IMR-90 (cell line): ENCODE measurements around the gene NTSR1. TPM values are rescaled to one million over a fixed set of nuclear protein-coding genes. Genes with fewer than 3 reads are reported as not detected.

Experiments used
- ATAC-seq: fragments of 200-7000 bp; cut with Tn5 transposase; 2 replicates; pipeline ENCODE4 v1.9.1; 2020; ENCODE audit warnings: low read depth, mild to moderate bottlenecking, moderate library complexity
- BruUV-seq: library from RNA; stranded (reverse); fragments of 400-500 nt; replicated peaks from 2 replicates; lab custom pipeline; 2021; lab: Mats Ljungman, UMichigan
- CTCF ChIA-PET: fragments of 300-600 bp; formaldehyde crosslinking; extraction: SDS; loops from one replicate; lab custom pipeline; 2021; ENCODE audit warnings: antibody characterized with exemption; lab: Yijun Ruan, JAX
- POLR2A ChIA-PET: fragments of 300-600 bp; sonication (Branson Sonifier 250); formaldehyde crosslinking; loops from one replicate; lab custom pipeline; 2022; ENCODE audit warnings: antibody characterized with exemption; ENCODE audit not compliant: unreplicated experiment; lab: Charles Lee
- DNase-seq: peaks from one replicate; pipeline ENCODE4 v3.0.0; 2013
- H2AFZ ChIP-seq: replicated peaks from 2 replicates; pipeline ENCODE3; 2013; ENCODE audit warnings: low read length, mild to moderate bottlenecking; ENCODE audit not compliant: poor library complexity
- H2AK5ac ChIP-seq: 2 replicates; pipeline ENCODE4 v1.6.1; 2013; ENCODE audit warnings: low read depth, low read length, inconsistent platforms
- H2AK9ac ChIP-seq: replicated peaks from 2 replicates; pipeline ENCODE3; 2013; ENCODE audit warnings: mild to moderate bottlenecking, low read depth, low read length, moderate library complexity; ENCODE audit not compliant: poor library complexity
- H2BK120ac ChIP-seq: 2 replicates; pipeline ENCODE4 v1.6.1; 2013; ENCODE audit warnings: low read depth, low read length, inconsistent platforms
- H2BK15ac ChIP-seq: 3 replicates; pipeline ENCODE4 v1.6.1; 2013; ENCODE audit warnings: low read depth, low read length, inconsistent platforms
- H2BK20ac ChIP-seq: 2 replicates; pipeline ENCODE4 v1.6.1; 2013; ENCODE audit warnings: low read depth, mild to moderate bottlenecking, inconsistent platforms, low read length, moderate library complexity
- H2BK5ac ChIP-seq: 2 replicates; pipeline ENCODE4 v1.6.1; 2013; ENCODE audit warnings: mild to moderate bottlenecking, low read depth, low read length, inconsistent platforms; ENCODE audit not compliant: poor library complexity, severe bottlenecking
- H3K14ac ChIP-seq: replicated peaks from 2 replicates; pipeline ENCODE4 v1.6.1; 2013; ENCODE audit warnings: low read depth, low read length, inconsistent platforms
- H3K18ac ChIP-seq: 2 replicates; pipeline ENCODE4 v1.6.1; 2013; ENCODE audit warnings: low read depth, low read length, control low read depth
- H3K23ac ChIP-seq: 2 replicates; pipeline ENCODE4 v1.6.1; 2013; ENCODE audit warnings: low read depth, low read length, inconsistent platforms
- H3K27ac ChIP-seq: 2 replicates; pipeline ENCODE4 v1.5.1; 2013; ENCODE audit warnings: mild to moderate bottlenecking, control low read depth, low read length; ENCODE audit not compliant: insufficient read depth
- H3K27me3 ChIP-seq: 2 replicates; pipeline ENCODE4 v1.6.1; 2013; ENCODE audit warnings: low read length; ENCODE audit not compliant: control insufficient read depth, insufficient read depth
- H3K36me3 ChIP-seq: 2 replicates; pipeline ENCODE4 v1.6.1; 2013; ENCODE audit warnings: low read length, mixed read lengths; ENCODE audit not compliant: control insufficient read depth, insufficient read depth
- H3K4ac ChIP-seq: 2 replicates; pipeline ENCODE4 v1.6.1; 2013; ENCODE audit warnings: low read depth, low read length, inconsistent platforms
- H3K4me1 ChIP-seq: 2 replicates; pipeline ENCODE4 v1.6.1; 2013; ENCODE audit warnings: low read length, mixed read lengths; ENCODE audit not compliant: control insufficient read depth, insufficient read depth
- H3K4me2 ChIP-seq: 2 replicates; pipeline ENCODE4 v1.6.1; 2013; ENCODE audit warnings: low read depth, mild to moderate bottlenecking, control low read depth, low read length, moderate library complexity
- H3K4me3 ChIP-seq: 2 replicates; pipeline ENCODE4 v1.5.1; 2013; ENCODE audit warnings: low read depth, mild to moderate bottlenecking, control low read depth, low read length, moderate library complexity; ENCODE audit not compliant: insufficient read depth
- H3K56ac ChIP-seq: 2 replicates; pipeline ENCODE4 v1.6.1; 2013; ENCODE audit warnings: low read length, inconsistent platforms; ENCODE audit not compliant: insufficient read depth; ENCODE audit errors: extremely low read depth
- H3K79me1 ChIP-seq, 2 experiments: 2 replicates each; pipeline ENCODE4 v1.6.1; 2013; ENCODE audit warnings: low read length in 2 of 2, inconsistent platforms in 1 of 2, low read depth in 1 of 2
- H3K9ac ChIP-seq: 2 replicates; pipeline ENCODE4 v1.6.1; 2013; ENCODE audit warnings: low read depth, low read length, control low read depth
- H3K9me1 ChIP-seq: 2 replicates; pipeline ENCODE4 v1.6.1; 2013; ENCODE audit warnings: low read length, inconsistent platforms; ENCODE audit not compliant: insufficient read depth
- H3K9me3 ChIP-seq: 2 replicates; pipeline ENCODE4 v1.6.1; 2013; ENCODE audit warnings: low read length; ENCODE audit not compliant: control insufficient read depth, insufficient read depth
- H4K20me1 ChIP-seq: 2 replicates; pipeline ENCODE4 v1.6.1; 2013; ENCODE audit warnings: low read length, inconsistent platforms; ENCODE audit not compliant: insufficient read depth
- H4K5ac ChIP-seq: 2 replicates; pipeline ENCODE4 v1.6.1; 2013; ENCODE audit warnings: mild to moderate bottlenecking, low read depth, low read length, control low read depth
- H4K8ac ChIP-seq, 2 experiments: 2 replicates each; pipeline ENCODE4 v1.6.1; 2013; ENCODE audit warnings: low read depth in 2 of 2, low read length in 2 of 2, control low read depth in 1 of 2, inconsistent platforms in 1 of 2
- H4K91ac ChIP-seq: 2 replicates; pipeline ENCODE4 v1.6.1; 2013; ENCODE audit warnings: low read depth, low read length, inconsistent platforms; ENCODE audit not compliant: insufficient read depth
- BHLHE40 ChIP-seq: fragments of 150-350 bp; IDR thresholded peaks from 2 replicates; pipeline ENCODE4 v1.6.1; 2016; ENCODE audit warnings: mild to moderate bottlenecking, low read depth, low read length
- CEBPB ChIP-seq: IDR thresholded peaks from 2 replicates; pipeline ENCODE4 v1.6.1; 2012; ENCODE audit warnings: low read depth, low read length, improper control_type of control experiment
- ELK1 ChIP-seq: fragments of 150-350 bp; IDR thresholded peaks from 2 replicates; pipeline ENCODE4 v1.6.1; 2016; ENCODE audit warnings: low read depth, mild to moderate bottlenecking, low read length, moderate library complexity, borderline replicate concordance
- FOS ChIP-seq: fragments of 150-350 bp; IDR thresholded peaks from 2 replicates; pipeline ENCODE4 v1.6.1; 2016; ENCODE audit warnings: low read depth, low read length
- MAFK ChIP-seq: IDR thresholded peaks from 2 replicates; pipeline ENCODE4 v1.6.1; 2012; ENCODE audit warnings: low read depth, low read length, improper control_type of control experiment
- MAZ ChIP-seq: IDR thresholded peaks from 2 replicates; pipeline ENCODE4 v1.6.1; 2012; ENCODE audit warnings: low read depth, mild to moderate bottlenecking, low read length, improper control_type of control experiment, moderate library complexity, borderline replicate concordance
- MXI1 ChIP-seq: IDR thresholded peaks from 2 replicates; pipeline ENCODE4 v1.6.1; 2012; ENCODE audit warnings: low read depth, mild to moderate bottlenecking, low read length, moderate library complexity, borderline replicate concordance
- POLR2A ChIP-seq: IDR thresholded peaks from 2 replicates; pipeline ENCODE4 v1.6.1; 2012; ENCODE audit warnings: mild to moderate bottlenecking, low read depth, low read length
- RAD21 ChIP-seq: IDR thresholded peaks from 2 replicates; pipeline ENCODE4 v1.6.1; 2012; ENCODE audit warnings: low read length, improper control_type of control experiment
- RFX5 ChIP-seq: IDR thresholded peaks from 2 replicates; pipeline ENCODE4 v1.8.0; 2012; ENCODE audit warnings: low read depth, mild to moderate bottlenecking, low read length, moderate library complexity
- SMC3 ChIP-seq: fragments of 150-350 bp; IDR thresholded peaks from 2 replicates; pipeline ENCODE4 v1.6.1; 2016; ENCODE audit warnings: low read depth, mild to moderate bottlenecking, antibody characterized with exemption, low read length, moderate library complexity
- WGBS, 2 experiments: methylation state at CpG; one replicate each; pipeline versions ENCODE4 v1.1.5 to v1.1.7; 2013; ENCODE audit warnings: missing lambda C conversion rate in 2 of 2; ENCODE audit not compliant: insufficient read length in 1 of 2; ENCODE audit errors: extremely low coverage in 2 of 2; 5-methylcytosine and 5-hydroxymethylcytosine counted together
- dilution Hi-C: fragments of 300-500 bp; cut with HindIII; formaldehyde crosslinking; loops from one replicate; pipeline ENCODE4 v1.14.3; 2018; ENCODE audit warnings: low sequenced_read_pairs; ENCODE audit not compliant: unreplicated experiment
- in situ Hi-C: fragments of 300-500 bp; cut with MboI; formaldehyde crosslinking; loops from 3 replicates; pipeline ENCODE4 v1.14.3; 2019; ENCODE audit warnings: low sequenced_read_pairs, inconsistent platforms, mixed read lengths
- intact Hi-C: fragments of 100-400 bp; cut with micrococcal nuclease; formaldehyde crosslinking; loops from 2 replicates; pipeline ENCODE4 v1.10.0; 2022
- polyA plus RNA-seq, 3 experiments: library from polyadenylated mRNA; depleted of rRNA; stranded (reverse); fragments of >200 nt; gene quantifications; 2 replicates each; pipeline ENCODE4 v1.2.3, GENCODE V29; 2012; ENCODE audit warnings: low replicate concordance in 1 of 3
- total RNA-seq: library from RNA; depleted of rRNA; stranded (reverse); fragments of >200 nt; gene quantifications from 2 replicates; pipeline ENCODE4 v1.2.3, GENCODE V29; 2012
- TF ChIP-seq, protein P1 (sequence below): conservative IDR thresholded peaks from 2 replicates; pipeline ENCODE4 v1.5.1; 2012; ENCODE audit warnings: mild to moderate bottlenecking, low read depth, low read length, improper control_type of control experiment

The NTSR1 gene
- total and polyA plus RNA-seq, 2 of the 4 experiments (the other 2 are of a cell fraction) = 0.54 to 1.8 TPM

DNA sequence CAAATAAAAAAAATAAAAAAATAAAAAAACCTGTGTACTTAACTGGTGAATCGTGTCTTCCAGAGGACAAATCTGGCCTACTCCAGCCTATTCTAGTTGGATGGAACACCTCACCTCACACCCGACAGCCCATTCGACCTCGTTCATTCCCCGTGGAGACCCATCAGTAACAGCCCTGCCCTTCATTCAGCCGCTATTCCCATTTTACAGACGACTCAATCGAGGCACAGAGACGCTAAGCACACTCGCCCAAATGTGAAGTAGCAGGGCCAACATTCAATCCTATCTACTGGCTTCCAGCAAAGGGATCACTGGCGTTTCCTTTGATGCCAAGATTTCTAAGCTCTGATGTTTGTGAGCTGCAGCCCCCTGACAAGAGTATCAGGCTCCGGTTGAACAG lies 1.8 kb upstream of the NTSR1 start:
- POLR2A ChIA-PET = no interaction called here
- no peak overlapping the region for H2AK9ac ChIP-seq
- H3K79me1 ChIP-seq = no peaks in the 10 kb centered on the region
- ATAC-seq (no peak), DNase-seq (no peak)
- H2BK5ac ChIP-seq = no peak overlapping the region
- peaks cover 24% of the 10 kb centered on the region for H3K9me1 ChIP-seq
- H3K4me2 ChIP-seq = no peak overlapping the region
- H4K8ac ChIP-seq = no peak overlapping the region
- no peak overlapping the region for H3K9ac ChIP-seq
- H3K4ac ChIP-seq = no peak overlapping the region
- no peak overlapping the region for H3K27ac ChIP-seq
- no peak overlapping the region for H3K56ac ChIP-seq
- peak overlapping the region; percentile 78 for H2AK5ac ChIP-seq
- intact Hi-C loops = no loop called here
- no peak overlapping the region for H4K5ac ChIP-seq
- no peak overlapping the region for H3K18ac ChIP-seq
- H3K23ac ChIP-seq = no peak overlapping the region
- 83% methylated on average over 7 of the region's 12 CpGs; no CpG with 5 or more reads in 1 of the 2 experiments for WGBS, 2 experiments
- TF ChIP-seq RAD21 (no peak), ELK1 (no peak), MXI1 (no peak), MAFK (no peak), MAZ (no peak), RFX5 (no peak), FOS (no peak), BHLHE40 (no peak), SMC3 (no peak), CEBPB (no peak), POLR2A (no peak)
- TF ChIP-seq, protein P1, sequence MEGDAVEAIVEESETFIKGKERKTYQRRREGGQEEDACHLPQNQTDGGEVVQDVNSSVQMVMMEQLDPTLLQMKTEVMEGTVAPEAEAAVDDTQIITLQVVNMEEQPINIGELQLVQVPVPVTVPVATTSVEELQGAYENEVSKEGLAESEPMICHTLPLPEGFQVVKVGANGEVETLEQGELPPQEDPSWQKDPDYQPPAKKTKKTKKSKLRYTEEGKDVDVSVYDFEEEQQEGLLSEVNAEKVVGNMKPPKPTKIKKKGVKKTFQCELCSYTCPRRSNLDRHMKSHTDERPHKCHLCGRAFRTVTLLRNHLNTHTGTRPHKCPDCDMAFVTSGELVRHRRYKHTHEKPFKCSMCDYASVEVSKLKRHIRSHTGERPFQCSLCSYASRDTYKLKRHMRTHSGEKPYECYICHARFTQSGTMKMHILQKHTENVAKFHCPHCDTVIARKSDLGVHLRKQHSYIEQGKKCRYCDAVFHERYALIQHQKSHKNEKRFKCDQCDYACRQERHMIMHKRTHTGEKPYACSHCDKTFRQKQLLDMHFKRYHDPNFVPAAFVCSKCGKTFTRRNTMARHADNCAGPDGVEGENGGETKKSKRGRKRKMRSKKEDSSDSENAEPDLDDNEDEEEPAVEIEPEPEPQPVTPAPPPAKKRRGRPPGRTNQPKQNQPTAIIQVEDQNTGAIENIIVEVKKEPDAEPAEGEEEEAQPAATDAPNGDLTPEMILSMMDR = no peak
- CTCF ChIA-PET = no interaction called here
- in situ Hi-C loops = no loop called here
- BruUV-seq = no TSS peak
- peaks cover 15% of the 10 kb centered on the region for H3K4me1 ChIP-seq
- no peaks in the 10 kb centered on the region for H3K9me3 ChIP-seq
- no peak overlapping the region for H2AFZ ChIP-seq
- H3K27me3 ChIP-seq = peaks cover 28% of the 10 kb centered on the region; the same call in 1 of the 2 replicates
- no peak overlapping the region for H2BK20ac ChIP-seq
- H2BK15ac ChIP-seq = no peak overlapping the region
- dilution Hi-C loops = no loop called here
- H3K4me3 ChIP-seq = no peak overlapping the region
- H3K36me3 ChIP-seq = no peaks in the 10 kb centered on the region
- H4K91ac ChIP-seq = no peak overlapping the region
- H4K20me1 ChIP-seq = peaks cover 7% of the 10 kb centered on the region; the same call in 1 of the 2 replicates
- H3K14ac ChIP-seq = no peak overlapping the region
- no peak overlapping the region for H2BK120ac ChIP-seq
